Activated T-helper 1 cell treated with anti-CD3 and anti-CD28 coated beads, Interleukin-2, amount 50 U/mL, for 16 hours (primary cell): ENCODE data around the gene CDH22.

Experiments
- DNase-seq, 2 donors: peaks; one replicate each; pipeline ENCODE4 v3.0.0-alpha.2; 2020; ENCODE audit warnings: low read depth in 1 of 2, low spot score in 1 of 2

The CDH22 gene

GRCh38 chr20:46308258-46309157, at the start of gene CDH22:
TSS of gene CDH22 (minus strand) at chr20:46308498. CDS start at chr20:46251294, 57,204 bp downstream.
- no peak for DNase-seq

- DNase-seq, result no peak
Observed at GRCh38 chr20:46357030-46357514, 48.8 kb upstream of the CDH22 start.

- DNase-seq, result no peak
Observed at GRCh38 chr20:46356195-46357029, 48.1 kb upstream of the CDH22 start.

GRCh38 chr20:46355778-46356177, 47.5 kb upstream of the CDH22 start:
- DNase-seq, result no peak

GRCh38 chr20:46354920-46355654, 46.8 kb upstream of the CDH22 start:
- DNase-seq, result no peak

GRCh38 chr20:46354207-46354555, 45.9 kb upstream of the CDH22 start:
- DNase-seq, result no peak

GRCh38 chr20:46353500-46354206, 45.4 kb upstream of the CDH22 start:
- DNase-seq, result no peak

GRCh38 chr20:46352370-46352938, 44.2 kb upstream of the CDH22 start:
- DNase-seq, result no peak

- DNase-seq, result no peak
Observed at GRCh38 chr20:46351357-46352058, 43.2 kb upstream of the CDH22 start.

GRCh38 chr20:46350986-46351267, 42.6 kb upstream of the CDH22 start:
- no peak for DNase-seq

- DNase-seq, result no peak
Observed at GRCh38 chr20:46350201-46350985, 42.1 kb upstream of the CDH22 start.

GRCh38 chr20:46349742-46350056, 41.4 kb upstream of the CDH22 start:
- no peak for DNase-seq

- no peak for DNase-seq
Observed at GRCh38 chr20:46349035-46349741, 40.9 kb upstream of the CDH22 start.

- no peak for DNase-seq
Observed at GRCh38 chr20:46347841-46348803, 39.8 kb upstream of the CDH22 start.

GRCh38 chr20:46346770-46347169, 38.5 kb upstream of the CDH22 start:
- DNase-seq, result no peak

- DNase-seq, result no peak
Observed at GRCh38 chr20:46344488-46345162, 36.3 kb upstream of the CDH22 start.

- no peak for DNase-seq
Observed at GRCh38 chr20:46343975-46344357, 35.7 kb upstream of the CDH22 start.
